Large intestine (tissue), 3 donors: ENCODE data around the gene MAPKAPK2. TPM values are rescaled to one million over a fixed set of nuclear protein-coding genes. Genes with fewer than 3 reads are reported as not detected.

Source experiments
- DNase-seq, 2 donors: peaks; one replicate each; pipeline versions ENCODE4 v3.0.0 to v3.0.0-alpha.2; 2013
- H3K27ac ChIP-seq: one replicate; pipeline ENCODE4 v1.5.1; 2013; ENCODE audit warnings: low read length
- H3K27me3 ChIP-seq: 2 replicates; pipeline ENCODE4 v1.6.1; 2013; ENCODE audit warnings: low read length; ENCODE audit not compliant: control insufficient read depth, insufficient read depth
- H3K36me3 ChIP-seq: 2 replicates; pipeline ENCODE4 v1.6.1; 2013; ENCODE audit warnings: low read length; ENCODE audit not compliant: control insufficient read depth, insufficient read depth
- H3K4me1 ChIP-seq: one replicate; pipeline ENCODE4 v1.6.1; 2013; ENCODE audit warnings: low read length; ENCODE audit not compliant: control insufficient read depth, insufficient read depth
- H3K4me3 ChIP-seq: one replicate; pipeline ENCODE4 v1.5.1; 2013; ENCODE audit warnings: low read length
- H3K9me3 ChIP-seq: one replicate; pipeline ENCODE4 v1.6.1; 2013; ENCODE audit warnings: mild to moderate bottlenecking, low read depth, low read length, moderate library complexity; ENCODE audit not compliant: control insufficient read depth
- WGBS: methylation state at CpG from one replicate; pipeline ENCODE4 v1.1.5; 2013; ENCODE audit warnings: low lambda C conversion rate; ENCODE audit not compliant: insufficient coverage; 5-methylcytosine and 5-hydroxymethylcytosine counted together
- polyA plus RNA-seq: library from polyadenylated mRNA; unstranded; fragments of 120-200 nt; gene quantifications from one replicate; pipeline ENCODE4 v1.2.1, GENCODE V29; 2013

MAPKAPK2 gene
- polyA plus RNA-seq, 1 donor: 79.6 TPM

- no peak for DNase-seq
- no peaks in the 10 kb centered on the region for H3K9me3 ChIP-seq
Measured at GRCh38 chr1:206647224-206647623, 37.5 kb upstream of the MAPKAPK2 start.

GRCh38 chr1:206649261-206649921, 35.3 kb upstream of the MAPKAPK2 start:
- H3K4me1 ChIP-seq: no peaks in the 10 kb centered on the region
- 95% methylated on average over 2 of the region's 5 CpGs for WGBS
- H3K4me3 ChIP-seq: no peak overlapping the region
- H3K36me3 ChIP-seq: peaks cover 4% of the 10 kb centered on the region
- no peak for DNase-seq
- no peaks in the 10 kb centered on the region for H3K27me3 ChIP-seq
- no peak overlapping the region for H3K27ac ChIP-seq
- H3K9me3 ChIP-seq: no peaks in the 10 kb centered on the region

More at GRCh38 chr1:206647224-206647623, 37.5 kb upstream of the MAPKAPK2 start:
- no peak overlapping the region for H3K4me3 ChIP-seq
- no peaks in the 10 kb centered on the region for H3K27me3 ChIP-seq
- H3K4me1 ChIP-seq: no peaks in the 10 kb centered on the region
- H3K27ac ChIP-seq: no peak overlapping the region
- peaks cover 4% of the 10 kb centered on the region for H3K36me3 ChIP-seq

GRCh38 chr1:206651014-206651413, 33.7 kb upstream of the MAPKAPK2 start:
- no peaks in the 10 kb centered on the region for H3K27me3 ChIP-seq
- DNase-seq: no peak
- no peak overlapping the region for H3K4me3 ChIP-seq
- H3K36me3 ChIP-seq: peaks cover 4% of the 10 kb centered on the region
- H3K4me1 ChIP-seq: no peaks in the 10 kb centered on the region
- 100% methylated on average over 2 of the region's 3 CpGs for WGBS
- no peaks in the 10 kb centered on the region for H3K9me3 ChIP-seq
- H3K27ac ChIP-seq: no peak overlapping the region

GRCh38 chr1:206651958-206652890, 32.5 kb upstream of the MAPKAPK2 start:
- Histone ChIP-seq H3K36me3 (peaks cover 4% of the 10 kb centered on the region), H3K27me3 (no peaks in the 10 kb centered on the region), H3K4me3 (no peak overlapping the region), H3K4me1 (no peaks in the 10 kb centered on the region), H3K9me3 (no peaks in the 10 kb centered on the region), H3K27ac (no peak overlapping the region)
- WGBS: no CpG with 5 or more reads among the region's 5 CpGs
- DNase-seq: no peak

GRCh38 chr1:206653715-206654459, 30.8 kb upstream of the MAPKAPK2 start:
- H3K36me3 ChIP-seq: no peaks in the 10 kb centered on the region
- no peak overlapping the region for H3K27ac ChIP-seq
- no peaks in the 10 kb centered on the region for H3K27me3 ChIP-seq
- DNase-seq: no peak
- WGBS: 77% methylated on average over 2 of the region's 7 CpGs
- H3K4me1 ChIP-seq: peaks cover 9% of the 10 kb centered on the region
- no peak overlapping the region for H3K4me3 ChIP-seq
- no peaks in the 10 kb centered on the region for H3K9me3 ChIP-seq

- WGBS: no CpG with 5 or more reads among the region's 2 CpGs
- no peak for DNase-seq
- H3K9me3 ChIP-seq: no peaks in the 10 kb centered on the region
Measured at GRCh38 chr1:206654828-206655227, 29.9 kb upstream of the MAPKAPK2 start.

GRCh38 chr1:206655471-206655882, 29.2 kb upstream of the MAPKAPK2 start:
- peaks cover 19% of the 10 kb centered on the region for H3K4me1 ChIP-seq
- WGBS: no CpG with 5 or more reads among the region's 4 CpGs
- no peaks in the 10 kb centered on the region for H3K27me3 ChIP-seq
- no peak overlapping the region for H3K4me3 ChIP-seq
- no peaks in the 10 kb centered on the region for H3K36me3 ChIP-seq
- H3K27ac ChIP-seq: no peak overlapping the region
- DNase-seq: no peak
- H3K9me3 ChIP-seq: no peaks in the 10 kb centered on the region

More at GRCh38 chr1:206654828-206655227, 29.9 kb upstream of the MAPKAPK2 start:
- Histone ChIP-seq H3K27me3 (no peaks in the 10 kb centered on the region), H3K27ac (no peak overlapping the region), H3K4me3 (no peak overlapping the region), H3K4me1 (peaks cover 17% of the 10 kb centered on the region), H3K36me3 (no peaks in the 10 kb centered on the region)

- WGBS: no CpG with 5 or more reads among the region's 3 CpGs
- no peak for DNase-seq
Measured at GRCh38 chr1:206656936-206657335, 27.8 kb upstream of the MAPKAPK2 start.

GRCh38 chr1:206657751-206658150, 27.0 kb upstream of the MAPKAPK2 start:
- Histone ChIP-seq H3K27ac (no peak overlapping the region), H3K4me1 (peaks cover 19% of the 10 kb centered on the region), H3K9me3 (no peaks in the 10 kb centered on the region), H3K4me3 (no peak overlapping the region), H3K36me3 (no peaks in the 10 kb centered on the region), H3K27me3 (no peaks in the 10 kb centered on the region)
- no CpG with 5 or more reads among the region's 6 CpGs for WGBS
- no peak for DNase-seq

More at GRCh38 chr1:206656936-206657335, 27.8 kb upstream of the MAPKAPK2 start:
- H3K4me1 ChIP-seq: peaks cover 19% of the 10 kb centered on the region
- no peak overlapping the region for H3K27ac ChIP-seq
- no peaks in the 10 kb centered on the region for H3K27me3 ChIP-seq
- no peak overlapping the region for H3K4me3 ChIP-seq
- H3K9me3 ChIP-seq: no peaks in the 10 kb centered on the region
- no peaks in the 10 kb centered on the region for H3K36me3 ChIP-seq
